Lower leg skin (tissue), 4 donors: ENCODE data around the gene TEFM. TPM values are rescaled to one million over a fixed set of nuclear protein-coding genes. Genes with fewer than 3 reads are reported as not detected.

Source experiments
- DNase-seq, 2 donors: peaks; one replicate each; pipeline ENCODE4 v3.0.0-alpha.2; 2019; ENCODE audit warnings: low spot score in 2 of 2
- H3K4me3 ChIP-seq: fragments of 200-600 bp; sonication (generic); 2 replicates; pipeline ENCODE4 v1.5.1; 2017; ENCODE audit warnings: mild to moderate bottlenecking, low read depth; ENCODE audit not compliant: poor library complexity, severe bottlenecking
- POLR2A ChIP-seq, 2 donors: fragments of 450-650 bp; IDR thresholded peaks; one replicate each; pipeline ENCODE4 v1.6.1; 2016 to 2017; ENCODE audit warnings: antibody characterized with exemption in 2 of 2, mild to moderate bottlenecking in 1 of 2, moderate library complexity in 1 of 2
- WGBS, 2 donors: methylation state at CpG; one replicate each; pipeline ENCODE4 v1.1.5; 2018; 5-methylcytosine and 5-hydroxymethylcytosine counted together
- intact Hi-C: fragments of 100-400 bp; cut with DNase I; formaldehyde crosslinking; loops from one replicate; pipeline ENCODE4 v1.15.0; 2023; ENCODE audit warnings: low total_unique reads
- total RNA-seq, 4 donors: library from RNA; depleted of rRNA; stranded (reverse); fragments of >200 nt; gene quantifications; one replicate each; pipeline ENCODE4 v1.1.0, GENCODE V29; 2016
- TF ChIP-seq, protein P1 (sequence below), 3 donors: fragments of 450-650 bp; IDR thresholded peaks; one replicate each; pipeline ENCODE4 v1.5.1; 2016; ENCODE audit warnings: antibody characterized with exemption in 3 of 3, mild to moderate bottlenecking in 3 of 3, moderate library complexity in 2 of 3

The TEFM gene
- total RNA-seq, 4 donors from 2014 or later, result 7.8 to 23.3 (median 12.4) TPM

DNA sequence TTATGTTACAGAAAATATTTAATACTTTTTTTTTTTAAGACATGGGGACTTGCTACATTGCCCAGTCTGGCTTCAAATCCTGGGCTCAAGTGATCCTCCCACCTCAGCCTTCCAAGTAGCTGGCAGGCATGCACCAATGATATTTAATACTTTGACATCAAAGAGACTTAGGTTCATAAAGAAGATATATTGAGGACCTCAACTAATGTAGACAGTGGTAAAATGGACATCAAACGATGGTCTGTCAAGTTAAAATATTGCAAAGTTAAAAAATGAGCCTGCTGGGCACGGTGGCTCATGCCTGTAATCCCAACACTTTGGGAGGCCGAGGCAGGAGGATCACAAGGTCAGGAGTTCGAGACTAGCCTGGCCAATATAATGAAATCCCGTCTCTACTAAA, 8.7 kb downstream of the TEFM start:
- DNase-seq, result peak in 1 of 2 donors; percentile 12
- TF ChIP-seq POLR2A (IDR thresholded peaks at IDR 0.05), result no peak
- TF ChIP-seq, protein P1, sequence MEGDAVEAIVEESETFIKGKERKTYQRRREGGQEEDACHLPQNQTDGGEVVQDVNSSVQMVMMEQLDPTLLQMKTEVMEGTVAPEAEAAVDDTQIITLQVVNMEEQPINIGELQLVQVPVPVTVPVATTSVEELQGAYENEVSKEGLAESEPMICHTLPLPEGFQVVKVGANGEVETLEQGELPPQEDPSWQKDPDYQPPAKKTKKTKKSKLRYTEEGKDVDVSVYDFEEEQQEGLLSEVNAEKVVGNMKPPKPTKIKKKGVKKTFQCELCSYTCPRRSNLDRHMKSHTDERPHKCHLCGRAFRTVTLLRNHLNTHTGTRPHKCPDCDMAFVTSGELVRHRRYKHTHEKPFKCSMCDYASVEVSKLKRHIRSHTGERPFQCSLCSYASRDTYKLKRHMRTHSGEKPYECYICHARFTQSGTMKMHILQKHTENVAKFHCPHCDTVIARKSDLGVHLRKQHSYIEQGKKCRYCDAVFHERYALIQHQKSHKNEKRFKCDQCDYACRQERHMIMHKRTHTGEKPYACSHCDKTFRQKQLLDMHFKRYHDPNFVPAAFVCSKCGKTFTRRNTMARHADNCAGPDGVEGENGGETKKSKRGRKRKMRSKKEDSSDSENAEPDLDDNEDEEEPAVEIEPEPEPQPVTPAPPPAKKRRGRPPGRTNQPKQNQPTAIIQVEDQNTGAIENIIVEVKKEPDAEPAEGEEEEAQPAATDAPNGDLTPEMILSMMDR (IDR thresholded peaks at IDR 0.05), result no peak
- WGBS, 2 donors, result 85 to 88% methylated on average over 5 of the region's 5 CpGs
- H3K4me3 ChIP-seq, result no peak overlapping the region
- intact Hi-C loops, result no loop called here

DNA sequence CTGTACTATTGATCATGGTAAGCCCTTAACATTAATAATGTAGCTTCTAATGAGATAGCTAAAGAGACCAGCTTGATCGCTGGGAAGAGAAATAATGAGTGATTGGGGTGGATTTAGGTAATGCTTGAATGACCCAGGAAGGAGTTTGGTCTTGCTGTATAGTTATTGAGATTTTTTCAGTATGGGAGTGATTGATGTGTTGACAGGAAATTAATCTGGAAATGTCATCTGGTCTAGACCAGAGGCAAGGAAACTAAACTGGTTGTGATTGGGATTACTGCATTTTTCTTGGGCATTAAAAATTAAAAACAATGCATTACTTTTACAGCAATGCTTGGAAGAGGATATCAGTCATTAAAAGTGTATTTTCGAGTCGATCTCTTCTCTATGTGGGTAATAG, 11.8 kb downstream of the TEFM start:
- 80 to 89% methylated on average over 3 of the region's 3 CpGs for WGBS, 2 donors
- intact Hi-C loops, result no loop called here
- no peak for DNase-seq

DNA sequence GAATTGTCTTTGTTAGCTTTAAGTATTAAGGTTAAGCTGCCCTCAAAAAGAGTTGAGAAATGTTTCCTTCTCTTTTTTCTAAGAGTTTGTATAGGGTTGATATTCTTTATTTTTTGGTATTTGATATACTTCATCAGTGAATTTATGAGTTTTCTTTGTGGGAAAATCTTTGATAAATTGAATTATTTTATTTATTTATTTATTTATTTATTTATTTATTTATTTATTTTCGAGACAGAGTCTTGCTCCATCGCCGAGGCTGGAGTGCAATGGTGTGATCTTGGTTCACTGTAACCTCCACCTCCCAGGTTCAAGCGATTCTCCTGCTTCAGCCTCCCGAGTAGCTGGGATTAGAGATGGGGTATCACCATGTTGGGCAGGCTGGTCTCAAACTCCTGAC, 19.9 kb downstream of the TEFM start:
- intact Hi-C loops, result no loop called here
- no peak overlapping the region for H3K4me3 ChIP-seq
- 96 to 97% methylated on average over 5 of the region's 5 CpGs for WGBS, 2 donors
- DNase-seq, result peak in 1 of 2 donors; percentile 29
- TF ChIP-seq, protein P1 (IDR thresholded peaks at IDR 0.05), result no peak
- no peak for TF ChIP-seq POLR2A (IDR thresholded peaks at IDR 0.05)

More for the DNA sequence above, 11.8 kb downstream of the TEFM start:
- TF ChIP-seq, protein P1 (IDR thresholded peaks at IDR 0.05), result no peak
- no peak for TF ChIP-seq POLR2A (IDR thresholded peaks at IDR 0.05)
- no peak overlapping the region for H3K4me3 ChIP-seq

DNA sequence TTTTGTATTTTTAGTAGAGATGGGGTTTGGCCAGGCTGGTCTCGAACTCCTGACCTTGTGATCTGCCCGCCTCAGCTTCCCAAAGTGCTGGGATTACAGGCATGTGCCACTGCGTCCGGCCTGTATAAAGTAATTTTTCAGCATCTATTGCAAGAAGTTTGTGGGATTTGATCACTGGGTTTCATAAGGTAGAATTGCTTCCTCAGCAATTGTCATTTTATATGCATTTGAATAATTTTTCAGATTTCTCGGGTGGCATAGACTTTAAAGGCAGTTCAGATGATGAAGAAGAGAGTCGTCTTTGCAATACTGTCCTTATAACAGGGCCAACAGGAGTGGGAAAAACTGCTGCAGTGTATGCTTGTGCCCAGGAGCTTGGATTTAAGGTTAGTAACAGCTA, 37.0 kb downstream of the TEFM start:
- DNase-seq, result no peak
- WGBS, 2 donors, result 98% methylated on average over 6 of the region's 6 CpGs
- intact Hi-C loops, result no loop called here
- no peak overlapping the region for H3K4me3 ChIP-seq
- TF ChIP-seq, protein P1 (IDR thresholded peaks at IDR 0.05), result no peak
- TF ChIP-seq POLR2A (IDR thresholded peaks at IDR 0.05), result no peak

DNA sequence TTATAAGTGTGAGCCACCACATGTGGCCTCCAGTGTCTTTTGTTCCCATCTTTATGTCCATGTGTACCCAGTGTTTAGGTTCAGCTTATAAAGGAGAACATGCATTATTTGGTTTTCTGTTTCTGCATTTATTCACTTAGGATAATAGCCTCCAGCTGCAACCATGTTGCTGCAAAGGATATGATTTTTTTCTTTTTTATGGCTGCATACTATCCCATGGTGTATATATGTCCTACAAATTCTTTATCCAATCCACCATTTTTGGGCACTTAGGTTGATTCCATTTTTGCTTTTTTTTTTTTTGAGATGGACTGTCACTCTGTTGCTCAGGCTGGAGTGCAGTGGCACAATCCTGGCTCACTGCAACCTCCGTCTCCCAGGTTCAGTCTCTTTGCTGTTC, 41.4 kb downstream of the TEFM start:
- H3K4me3 ChIP-seq, result no peak overlapping the region
- DNase-seq, result no peak
- TF ChIP-seq, protein P1 (IDR thresholded peaks at IDR 0.05), result no peak
- no peak for TF ChIP-seq POLR2A (IDR thresholded peaks at IDR 0.05)
- intact Hi-C loops, result no loop called here
- 92 to 96% methylated on average over 1 of the region's 1 CpG for WGBS, 2 donors

DNA sequence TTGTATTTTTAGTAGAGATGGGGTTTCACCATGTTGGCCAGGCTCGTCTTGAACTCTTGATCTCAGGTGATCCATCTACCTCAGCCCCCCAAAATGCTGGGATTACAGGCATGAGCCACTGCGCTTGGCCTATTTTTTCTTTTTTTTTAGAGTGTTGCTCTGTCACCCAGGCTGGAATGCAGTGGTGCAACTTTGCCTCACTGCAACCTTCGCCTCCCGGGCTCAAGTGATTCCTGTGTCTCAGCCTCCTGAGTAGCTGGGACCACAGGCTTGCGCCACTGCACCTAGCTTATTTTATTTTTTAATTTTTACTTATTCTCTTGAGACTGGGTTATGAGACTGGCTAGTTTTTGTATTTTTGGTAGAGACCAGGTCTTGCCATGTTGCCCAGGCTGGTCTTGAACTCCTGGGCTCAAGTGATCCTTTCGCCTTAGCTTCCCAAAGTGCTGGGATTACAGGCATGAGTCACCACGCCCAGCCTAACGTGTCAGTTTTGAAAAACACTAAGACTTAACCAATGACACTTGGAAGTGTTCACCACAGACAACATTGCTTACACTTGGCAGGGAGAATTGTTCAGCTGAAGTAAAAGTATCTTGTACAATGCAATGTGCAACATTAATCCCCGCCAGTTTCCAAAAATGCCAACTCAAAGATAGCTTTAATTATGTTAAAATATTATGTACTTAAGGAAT, 47.3 kb downstream of the TEFM start:
- TF ChIP-seq, protein P1 (IDR thresholded peaks at IDR 0.05), result no peak
- no peak for TF ChIP-seq POLR2A (IDR thresholded peaks at IDR 0.05)
- intact Hi-C loops, result no loop called here
- 87 to 88% methylated on average over 9 of the region's 9 CpGs for WGBS, 2 donors
- no peak for DNase-seq
- H3K4me3 ChIP-seq, result no peak overlapping the region
